ENCODE results near the gene CLSTN2.

The CLSTN2 gene

GRCh38 chr3:140439527-140439926 is 504.5 kb downstream of the CLSTN2 start:
- no peak for TF ChIP-seq CTCF (IDR thresholded peaks at IDR 0.05; ENCODE audit: insufficient read depth, low read length, missing control alignments)
- ChIA-PET CTCF (no interaction called here), POLR2A (no interaction called here)
- H3K4me3 ChIP-seq (ENCODE audit: low read depth, low read length) = no peak overlapping the region
- DNase-seq (ENCODE audit: low read depth, low spot score) = no peak

- no peak overlapping the region for H3K4me3 ChIP-seq (ENCODE audit: low read depth, low read length)
- CTCF ChIA-PET = no interaction called here
- POLR2A ChIA-PET = no interaction called here
- no peak for TF ChIP-seq CTCF (IDR thresholded peaks at IDR 0.05; ENCODE audit: insufficient read depth, low read length, missing control alignments)
- DNase-seq (ENCODE audit: low read depth, low spot score) = no peak
These were observed 505.5 kb downstream of the CLSTN2 start for GRCh38 chr3:140440446-140440845.

- no peak for TF ChIP-seq CTCF (IDR thresholded peaks at IDR 0.05; ENCODE audit: insufficient read depth, low read length, missing control alignments)
- H3K4me3 ChIP-seq (ENCODE audit: low read depth, low read length) = no peak overlapping the region
- CTCF ChIA-PET = no interaction called here
- POLR2A ChIA-PET = no interaction called here
- DNase-seq (ENCODE audit: low read depth, low spot score) = no peak
These were observed 506.0 kb downstream of the CLSTN2 start for GRCh38 chr3:140441006-140441405.

- DNase-seq (ENCODE audit: low read depth, low spot score) = no peak
- POLR2A ChIA-PET = no interaction called here
- CTCF ChIA-PET = no interaction called here
- H3K4me3 ChIP-seq (ENCODE audit: low read depth, low read length) = no peak overlapping the region
- TF ChIP-seq CTCF (IDR thresholded peaks at IDR 0.05; ENCODE audit: insufficient read depth, low read length, missing control alignments) = no peak
These were observed 507.6 kb downstream of the CLSTN2 start for GRCh38 chr3:140442621-140443020.

- CTCF ChIA-PET = no interaction called here
These were observed 508.1 kb downstream of the CLSTN2 start for GRCh38 chr3:140443073-140443472.

GRCh38 chr3:140443806-140444205 is 508.8 kb downstream of the CLSTN2 start:
- CTCF ChIA-PET = no interaction called here
- H3K4me3 ChIP-seq (ENCODE audit: low read depth, low read length) = no peak overlapping the region
- DNase-seq (ENCODE audit: low read depth, low spot score) = no peak
- POLR2A ChIA-PET = no interaction called here
- no peak for TF ChIP-seq CTCF (IDR thresholded peaks at IDR 0.05; ENCODE audit: insufficient read depth, low read length, missing control alignments)

More at GRCh38 chr3:140443073-140443472, 508.1 kb downstream of the CLSTN2 start:
- POLR2A ChIA-PET = no interaction called here
- no peak overlapping the region for H3K4me3 ChIP-seq (ENCODE audit: low read depth, low read length)
- DNase-seq (ENCODE audit: low read depth, low spot score) = no peak
- TF ChIP-seq CTCF (IDR thresholded peaks at IDR 0.05; ENCODE audit: insufficient read depth, low read length, missing control alignments) = no peak

Data from AG04449 (cell line).